AG09319 (cell line): Measurements from ENCODE around the gene SPTBN1.

Experiments used
- DNase-seq: peaks from one replicate; pipeline ENCODE4 v3.0.0-alpha.2; 2010; ENCODE audit warnings: low read depth; ENCODE audit errors: extremely low read depth
- CTCF ChIP-seq: IDR thresholded peaks from 2 replicates; pipeline ENCODE4 v1.5.1; 2011; ENCODE audit warnings: low read depth, mild to moderate bottlenecking, inconsistent platforms, low read length, moderate library complexity

Gene SPTBN1

GRCh38 chr2:54613794-54614257 is 157.7 kb downstream of the SPTBN1 start:
- TF ChIP-seq CTCF = no peak
- no peak for DNase-seq

DNA sequence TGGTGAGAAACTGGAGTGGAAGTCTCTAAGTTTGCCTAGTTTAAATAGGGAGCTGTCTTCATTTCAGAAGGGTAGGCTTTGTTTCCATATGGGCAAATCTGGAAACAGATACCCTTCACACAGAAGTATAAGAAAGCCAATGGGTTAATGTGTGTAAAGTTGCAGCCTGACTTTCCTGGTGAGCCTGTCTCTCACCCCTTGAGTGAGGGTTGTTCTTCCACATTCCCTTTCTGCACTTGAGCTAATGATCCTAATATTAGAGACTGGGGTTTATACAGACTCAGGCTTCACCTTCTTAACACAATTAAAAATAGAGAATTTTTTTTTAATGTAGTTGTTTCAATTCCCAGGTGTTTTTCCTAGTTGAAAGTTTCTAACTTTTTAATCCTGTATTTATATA is 158.7 kb downstream of the SPTBN1 start:
- no peak for TF ChIP-seq CTCF
- no peak for DNase-seq

- no peak for DNase-seq
- no peak for TF ChIP-seq CTCF
Observed at GRCh38 chr2:54615832-54616534, 159.9 kb downstream of the SPTBN1 start.

DNA sequence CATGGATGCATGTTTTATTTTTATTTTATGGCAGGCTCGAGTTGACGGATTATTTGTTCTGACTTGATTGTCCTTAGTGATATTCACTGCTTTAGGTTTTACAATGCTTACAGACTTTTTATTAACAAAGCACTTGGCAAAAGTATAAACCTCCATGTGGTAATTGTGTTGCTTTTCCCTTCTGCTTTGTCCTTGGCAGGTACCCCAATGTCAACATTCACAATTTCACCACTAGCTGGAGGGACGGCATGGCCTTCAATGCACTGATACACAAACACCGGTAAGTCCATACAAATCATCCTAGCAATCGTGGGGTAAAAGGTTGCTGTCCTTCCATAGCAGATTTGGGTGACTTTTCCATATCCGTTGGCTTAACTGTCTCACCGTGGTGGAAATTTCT is 161.3 kb downstream of the SPTBN1 start:
- TF ChIP-seq CTCF = no peak

DNA sequence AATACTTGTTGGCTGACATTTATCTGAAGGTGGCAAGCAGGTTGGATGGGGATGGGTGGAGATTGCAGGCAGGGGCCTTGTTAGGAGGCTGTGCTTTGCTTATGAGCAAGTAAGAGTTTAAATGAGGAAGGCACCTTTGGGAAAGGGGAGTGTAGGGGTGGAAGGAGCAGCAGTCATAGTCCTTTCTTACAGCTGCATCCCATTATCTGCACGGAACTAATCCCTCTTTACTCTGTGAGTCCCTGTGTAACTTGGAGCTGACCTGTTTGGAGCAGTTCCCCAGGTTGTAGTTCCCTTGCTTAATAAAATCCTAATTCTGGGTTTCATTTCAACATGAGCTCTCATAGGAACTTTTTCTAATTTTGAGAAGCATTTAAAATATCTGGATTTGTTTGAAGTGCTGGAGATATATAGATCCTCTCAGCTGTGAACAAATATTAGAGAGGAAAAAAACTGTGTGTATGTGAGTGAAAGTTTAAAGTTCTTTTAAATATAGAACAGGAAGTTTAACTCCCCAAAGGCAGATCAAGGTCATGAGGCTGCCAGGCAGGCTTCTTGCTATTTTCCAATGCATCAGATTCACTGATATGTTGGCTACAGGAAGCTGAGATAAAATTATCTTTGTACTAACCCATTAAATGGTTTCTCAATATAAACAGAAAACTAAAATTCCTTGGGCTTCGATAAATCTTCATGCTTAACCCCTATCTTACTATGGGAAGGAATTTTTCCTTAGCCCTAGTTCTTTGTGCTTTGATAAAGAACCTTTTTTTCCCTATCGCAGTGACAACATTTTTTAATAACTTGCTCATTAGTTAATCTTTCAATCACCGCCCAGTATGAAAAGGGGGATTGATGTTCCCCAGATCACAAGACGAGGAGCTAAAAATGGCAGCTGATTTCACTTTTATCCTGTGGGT is 162.8 kb downstream of the SPTBN1 start:
- no peak for TF ChIP-seq CTCF
- no peak for DNase-seq

More for the DNA sequence above, 161.3 kb downstream of the SPTBN1 start:
- no peak for DNase-seq

DNA sequence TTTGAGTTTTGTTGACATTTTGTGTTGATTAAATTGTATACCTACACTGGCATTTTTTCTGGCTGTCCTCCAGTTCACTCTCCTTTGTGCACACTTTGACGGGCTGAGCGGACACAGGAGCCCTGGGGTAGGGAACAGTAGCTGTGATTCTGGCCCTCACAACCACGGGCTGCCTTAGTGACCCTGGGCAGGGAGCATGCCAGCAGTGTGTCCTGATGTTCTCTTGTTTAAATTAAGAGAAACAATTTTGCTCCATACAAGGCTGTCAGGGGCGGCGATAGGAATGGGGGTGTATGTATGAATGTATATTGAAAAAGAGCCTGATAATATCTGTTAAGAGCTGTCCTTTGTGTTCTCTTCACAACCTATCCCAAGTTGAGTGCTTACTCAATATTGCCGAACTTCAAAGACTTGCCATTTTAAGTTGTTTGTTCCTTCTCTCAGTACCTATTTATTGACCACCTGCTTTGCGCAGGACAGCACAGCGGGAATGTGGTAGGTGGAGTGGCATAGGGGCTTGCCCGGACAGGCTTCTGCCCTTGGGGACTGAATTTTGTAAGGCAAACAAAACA is 163.6 kb downstream of the SPTBN1 start:
- no peak for TF ChIP-seq CTCF
- no peak for DNase-seq

DNA sequence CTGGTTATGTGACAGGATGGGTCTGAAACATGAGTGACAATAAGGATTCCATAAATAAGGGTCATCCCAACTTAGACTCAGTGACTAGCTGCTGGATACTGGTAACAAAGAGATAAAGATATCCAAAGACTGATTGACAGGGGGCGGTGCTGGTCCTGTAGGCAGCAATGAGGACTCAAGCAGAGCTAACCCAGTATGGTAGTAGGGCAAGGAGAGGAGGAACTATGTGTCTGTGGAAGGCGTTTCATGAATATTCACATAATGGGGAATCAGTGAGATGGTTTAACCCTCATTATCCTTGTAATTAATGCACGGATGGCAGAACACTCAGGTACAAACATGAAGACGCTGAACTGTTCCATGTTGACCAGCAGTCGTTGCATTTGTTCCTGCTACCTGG is 164.8 kb downstream of the SPTBN1 start:
- no peak for TF ChIP-seq CTCF
- DNase-seq = no peak
